ENCODE results near the gene CYP26C1.

The CYP26C1 gene

GRCh38 chr10:93115661-93116383, 55.2 kb downstream of the CYP26C1 start:
- peak; percentile 60 for DNase-seq (ENCODE audit: low spot score)

Data from kidney tubule cell (primary cell).